DOHH2 (cell line): ENCODE measurements around the gene CFAP74.

ENCODE experiments used
- H3F3A ChIP-seq: fragments of 200-600 bp; sonication (generic), shearing (Covaris generic); 2 replicates; pipeline ENCODE4 v1.6.0; 2016; ENCODE audit warnings: antibody characterized with exemption, mild to moderate bottlenecking; ENCODE audit not compliant: control insufficient read depth, insufficient read depth
- H3K27ac ChIP-seq: fragments of 200-600 bp; sonication (generic); 2 replicates; pipeline ENCODE4 v1.5.1; 2014; ENCODE audit warnings: low read depth, mild to moderate bottlenecking, low read length, moderate library complexity
- H3K27me3 ChIP-seq: fragments of 200-600 bp; sonication (generic); 2 replicates; pipeline ENCODE4 v1.6.1; 2014; ENCODE audit warnings: mild to moderate bottlenecking, low read length, mixed read lengths; ENCODE audit not compliant: control insufficient read depth
- H3K36me3 ChIP-seq: fragments of 200-600 bp; sonication (generic); 2 replicates; pipeline ENCODE4 v1.6.1; 2014; ENCODE audit warnings: mild to moderate bottlenecking, low read length, moderate library complexity, mixed read lengths; ENCODE audit not compliant: control insufficient read depth
- H3K4me1 ChIP-seq: fragments of 200-600 bp; sonication (generic); 2 replicates; pipeline ENCODE4 v1.6.1; 2014; ENCODE audit warnings: mild to moderate bottlenecking, low read length, mixed read lengths; ENCODE audit not compliant: control insufficient read depth
- H3K4me2 ChIP-seq: fragments of 200-600 bp; sonication (generic); 2 replicates; pipeline ENCODE4 v1.6.0; 2014; ENCODE audit warnings: mild to moderate bottlenecking, low read length, moderate library complexity
- H3K4me3 ChIP-seq: fragments of 200-600 bp; sonication (generic); 2 replicates; pipeline ENCODE4 v1.5.1; 2014; ENCODE audit warnings: mild to moderate bottlenecking, low read length, mixed read lengths
- H3K79me2 ChIP-seq: fragments of 200-600 bp; sonication (generic); 2 replicates; pipeline ENCODE4 v1.6.1; 2014; ENCODE audit warnings: mild to moderate bottlenecking, low read length, mixed read lengths; ENCODE audit not compliant: control insufficient read depth
- H3K9me2 ChIP-seq: fragments of 200-600 bp; sonication (generic); replicated peaks from 2 replicates; pipeline ENCODE4 v1.6.1; 2014; ENCODE audit warnings: mild to moderate bottlenecking, low read length, mixed read lengths; ENCODE audit not compliant: control insufficient read depth
- H3K9me3 ChIP-seq: fragments of 200-600 bp; sonication (generic); 2 replicates; pipeline ENCODE4 v1.6.1; 2014; ENCODE audit warnings: antibody characterized with exemption, low read length, mixed read lengths; ENCODE audit not compliant: control insufficient read depth, insufficient read depth
- H4K20me1 ChIP-seq: fragments of 200-600 bp; sonication (generic); 2 replicates; pipeline ENCODE4 v1.6.0; 2014; ENCODE audit warnings: low read depth, mild to moderate bottlenecking, antibody characterized with exemption, low read length, moderate library complexity; ENCODE audit not compliant: control insufficient read depth, insufficient read depth
- CTCF ChIP-seq: fragments of 200-600 bp; sonication (generic); IDR thresholded peaks from one replicate; pipeline ENCODE4 v1.5.1; 2014; ENCODE audit warnings: antibody characterized with exemption, mild to moderate bottlenecking, low read depth, low read length; ENCODE audit not compliant: poor library complexity, severe bottlenecking
- EZH2phosphoT487 ChIP-seq: fragments of 200-600 bp; sonication (generic); IDR thresholded peaks from 2 replicates; pipeline ENCODE4 v1.6.1; 2017; ENCODE audit warnings: borderline replicate concordance, mild to moderate bottlenecking, antibody characterized with exemption, low read length, moderate library complexity, mixed read lengths

Gene CFAP74

GRCh38 chr1:1899266-1899966 is 104.2 kb downstream of the CFAP74 start:
- Histone ChIP-seq H3K79me2 (no peaks in the 10 kb centered on the region), H3K4me1 (peaks cover 51% of the 10 kb centered on the region), H3K4me3 (no peak overlapping the region), H3K9me3 (peaks cover 8% of the 10 kb centered on the region; the same call in 1 of the 2 replicates), H3K9me2 (no peaks in the 10 kb centered on the region), H3K4me2 (no peak overlapping the region), H3K27me3 (no peaks in the 10 kb centered on the region), H3K36me3 (no peaks in the 10 kb centered on the region), H3K27ac (no peak overlapping the region), H4K20me1 (no peaks in the 10 kb centered on the region), H3F3A (peaks cover 7% of the 10 kb centered on the region; the same call in 1 of the 2 replicates)
- TF ChIP-seq EZH2phosphoT487 (no peak), CTCF (no peak)

- Histone ChIP-seq H3F3A (peaks cover 7% of the 10 kb centered on the region; the same call in 1 of the 2 replicates), H3K4me2 (no peak overlapping the region), H3K4me1 (peaks cover 61% of the 10 kb centered on the region), H3K9me2 (no peaks in the 10 kb centered on the region), H3K4me3 (no peak overlapping the region), H3K79me2 (peaks cover 5% of the 10 kb centered on the region), H4K20me1 (no peaks in the 10 kb centered on the region), H3K9me3 (peaks cover 8% of the 10 kb centered on the region; the same call in 1 of the 2 replicates), H3K27me3 (no peaks in the 10 kb centered on the region), H3K27ac (no peak overlapping the region), H3K36me3 (no peaks in the 10 kb centered on the region)
- TF ChIP-seq CTCF = no peak
- TF ChIP-seq EZH2phosphoT487 = no peak
Measured at GRCh38 chr1:1898246-1898933, 105.2 kb downstream of the CFAP74 start.

GRCh38 chr1:1895456-1896336 is 107.9 kb downstream of the CFAP74 start:
- H3K9me2 ChIP-seq = no peaks in the 10 kb centered on the region
- H3K27me3 ChIP-seq = no peaks in the 10 kb centered on the region
- H3K36me3 ChIP-seq = peaks cover 7% of the 10 kb centered on the region
- no peaks in the 10 kb centered on the region for H4K20me1 ChIP-seq
- peaks cover 24% of the 10 kb centered on the region for H3K79me2 ChIP-seq
- H3K27ac ChIP-seq = peak overlapping the region; percentile 33
- H3F3A ChIP-seq = peaks cover 7% of the 10 kb centered on the region; the same call in 1 of the 2 replicates
- peaks cover 63% of the 10 kb centered on the region for H3K4me1 ChIP-seq
- peak overlapping the region; percentile 48 for H3K4me2 ChIP-seq
- TF ChIP-seq EZH2phosphoT487 = no peak
- TF ChIP-seq CTCF = no peak
- H3K4me3 ChIP-seq = peak overlapping the region; percentile 43
- H3K9me3 ChIP-seq = peaks cover 8% of the 10 kb centered on the region; the same call in 1 of the 2 replicates
